SU-DHL-6 (cell line): Measurements from ENCODE around the gene UPP1.

Source experiments
- H2AFZ ChIP-seq: fragments of 200-600 bp; sonication (generic); 2 replicates; pipeline ENCODE4 v1.6.1; 2014; ENCODE audit warnings: low read depth, mild to moderate bottlenecking, moderate library complexity, mixed read lengths, antibody characterized with exemption, low read length; ENCODE audit not compliant: severe bottlenecking
- H3F3A ChIP-seq: fragments of 200-600 bp; shearing (Covaris generic); 2 replicates; pipeline ENCODE4 v1.6.0; 2016; ENCODE audit warnings: antibody characterized with exemption, mild to moderate bottlenecking; ENCODE audit not compliant: insufficient read depth
- H3K27ac ChIP-seq: fragments of 200-600 bp; sonication (generic); 2 replicates; pipeline ENCODE4 v1.5.1; 2016; ENCODE audit warnings: low read depth, mild to moderate bottlenecking, low read length, moderate library complexity, mixed read lengths
- H3K27me3 ChIP-seq: fragments of 200-600 bp; sonication (generic), shearing (Covaris generic); 2 replicates; pipeline ENCODE4 v1.6.0; 2014; ENCODE audit warnings: mild to moderate bottlenecking, low read length
- H3K36me3 ChIP-seq: fragments of 200-600 bp; sonication (generic); 2 replicates; pipeline ENCODE4 v1.6.1; 2014; ENCODE audit warnings: mild to moderate bottlenecking, low read length, mixed read lengths
- H3K4me2 ChIP-seq: fragments of 300-600, 200-600 bp; shearing (Covaris generic), sonication (generic); 2 replicates; pipeline ENCODE4 v1.6.0; 2014; ENCODE audit warnings: low read length, low read depth, mild to moderate bottlenecking; ENCODE audit not compliant: poor library complexity, severe bottlenecking
- H3K4me3 ChIP-seq: fragments of 200-600 bp; sonication (generic); 2 replicates; pipeline ENCODE4 v1.5.1; 2014; ENCODE audit warnings: antibody characterized with exemption, low read length, mild to moderate bottlenecking, mixed read lengths; ENCODE audit not compliant: insufficient read depth, poor library complexity, severe bottlenecking
- H3K79me2 ChIP-seq: fragments of 200-600 bp; sonication (generic); 2 replicates; pipeline ENCODE4 v1.6.1; 2014; ENCODE audit warnings: mild to moderate bottlenecking, low read length, moderate library complexity; ENCODE audit not compliant: insufficient read depth
- H3K9ac ChIP-seq: fragments of 200-600 bp; sonication (generic); 2 replicates; pipeline ENCODE4 v1.7.0; 2014; ENCODE audit warnings: mild to moderate bottlenecking, low read length
- H3K9me2 ChIP-seq: fragments of 200-600 bp; sonication (generic); replicated peaks from 2 replicates; pipeline ENCODE4 v1.6.1; 2014; ENCODE audit warnings: low read length; ENCODE audit not compliant: insufficient read depth
- H3K9me3 ChIP-seq: fragments of 200-600 bp; sonication (generic); 2 replicates; pipeline ENCODE4 v1.6.1; 2014; ENCODE audit warnings: low read length, mixed read lengths; ENCODE audit not compliant: insufficient read depth
- H4K20me1 ChIP-seq: fragments of 200-600 bp; sonication (generic); 2 replicates; pipeline ENCODE4 v1.6.1; 2014; ENCODE audit warnings: low read depth, mild to moderate bottlenecking, antibody characterized with exemption, low read length, moderate library complexity, mixed read lengths
- EZH2phosphoT487 ChIP-seq: fragments of 200-600 bp; sonication (generic), shearing (Covaris generic); conservative IDR thresholded peaks from 2 replicates; pipeline ENCODE4 v1.6.1; 2018; ENCODE audit warnings: mild to moderate bottlenecking, antibody characterized with exemption, low read length, moderate library complexity, mixed read lengths
- TF ChIP-seq, protein P1 (sequence below): fragments of 200-600 bp; sonication (generic); IDR thresholded peaks from one replicate; pipeline ENCODE4 v1.5.1; 2017; ENCODE audit warnings: antibody characterized with exemption, mild to moderate bottlenecking, low read length, moderate library complexity; ENCODE audit not compliant: insufficient read depth, poor library complexity, severe bottlenecking

Gene UPP1

DNA sequence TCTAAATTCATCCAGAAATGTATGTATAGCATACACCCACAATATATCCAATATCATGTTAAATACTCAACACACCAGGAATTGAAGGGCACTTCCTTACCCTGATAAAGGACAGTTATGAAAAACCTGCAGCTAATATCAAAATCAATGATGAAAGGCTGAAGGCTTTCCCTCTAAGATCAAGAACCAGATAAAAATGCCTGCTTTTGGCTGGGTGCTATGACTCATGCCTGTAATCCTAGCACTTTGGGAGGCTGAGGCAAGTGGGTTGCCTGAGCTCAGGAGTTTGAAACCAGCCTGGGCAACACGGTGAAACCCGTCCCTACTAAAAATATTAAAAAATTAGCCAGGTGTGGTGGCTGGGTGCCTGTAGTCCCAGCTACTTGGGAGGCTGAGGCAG, 21.6 kb upstream of the UPP1 start:
- H4K20me1 ChIP-seq: no peaks in the 10 kb centered on the region
- no peaks in the 10 kb centered on the region for H3K79me2 ChIP-seq
- H3K4me2 ChIP-seq: no peak overlapping the region
- H3K9me3 ChIP-seq: no peaks in the 10 kb centered on the region
- no peaks in the 10 kb centered on the region for H3K36me3 ChIP-seq
- no peak overlapping the region for H3K9ac ChIP-seq
- H3F3A ChIP-seq: no peaks in the 10 kb centered on the region
- H3K27me3 ChIP-seq: no peaks in the 10 kb centered on the region
- no peak overlapping the region for H2AFZ ChIP-seq
- no peaks in the 10 kb centered on the region for H3K9me2 ChIP-seq
- TF ChIP-seq, protein P1, sequence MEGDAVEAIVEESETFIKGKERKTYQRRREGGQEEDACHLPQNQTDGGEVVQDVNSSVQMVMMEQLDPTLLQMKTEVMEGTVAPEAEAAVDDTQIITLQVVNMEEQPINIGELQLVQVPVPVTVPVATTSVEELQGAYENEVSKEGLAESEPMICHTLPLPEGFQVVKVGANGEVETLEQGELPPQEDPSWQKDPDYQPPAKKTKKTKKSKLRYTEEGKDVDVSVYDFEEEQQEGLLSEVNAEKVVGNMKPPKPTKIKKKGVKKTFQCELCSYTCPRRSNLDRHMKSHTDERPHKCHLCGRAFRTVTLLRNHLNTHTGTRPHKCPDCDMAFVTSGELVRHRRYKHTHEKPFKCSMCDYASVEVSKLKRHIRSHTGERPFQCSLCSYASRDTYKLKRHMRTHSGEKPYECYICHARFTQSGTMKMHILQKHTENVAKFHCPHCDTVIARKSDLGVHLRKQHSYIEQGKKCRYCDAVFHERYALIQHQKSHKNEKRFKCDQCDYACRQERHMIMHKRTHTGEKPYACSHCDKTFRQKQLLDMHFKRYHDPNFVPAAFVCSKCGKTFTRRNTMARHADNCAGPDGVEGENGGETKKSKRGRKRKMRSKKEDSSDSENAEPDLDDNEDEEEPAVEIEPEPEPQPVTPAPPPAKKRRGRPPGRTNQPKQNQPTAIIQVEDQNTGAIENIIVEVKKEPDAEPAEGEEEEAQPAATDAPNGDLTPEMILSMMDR: no peak
- TF ChIP-seq EZH2phosphoT487: no peak
- H3K4me3 ChIP-seq: no peak overlapping the region
- no peak overlapping the region for H3K27ac ChIP-seq

DNA sequence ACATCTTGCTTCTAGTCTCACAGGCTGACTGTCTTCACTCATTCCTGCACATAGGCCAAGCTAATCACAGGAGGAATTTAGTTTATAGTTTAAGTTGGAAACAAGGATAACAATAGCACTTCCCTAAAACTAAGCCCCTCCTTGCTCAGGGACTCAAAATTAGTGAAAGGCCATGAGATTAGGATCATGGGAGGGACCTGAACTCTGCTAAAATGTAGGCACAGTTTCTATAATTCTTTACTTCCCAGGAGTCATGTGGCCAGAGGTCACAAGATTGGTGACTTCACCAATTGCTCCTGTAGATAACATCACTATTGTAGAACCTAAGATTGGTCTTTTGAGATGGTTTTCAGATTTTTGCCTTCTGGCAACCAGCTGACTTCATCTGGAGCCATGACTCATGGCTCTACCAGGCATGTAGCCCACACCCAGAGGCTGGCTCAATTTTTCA, 14.8 kb upstream of the UPP1 start:
- Histone ChIP-seq H3F3A (no peaks in the 10 kb centered on the region), H2AFZ (no peak overlapping the region), H3K4me3 (no peak overlapping the region), H3K9ac (no peak overlapping the region), H3K9me3 (no peaks in the 10 kb centered on the region), H3K36me3 (no peaks in the 10 kb centered on the region), H4K20me1 (no peaks in the 10 kb centered on the region), H3K79me2 (no peaks in the 10 kb centered on the region), H3K4me2 (no peak overlapping the region), H3K27me3 (no peaks in the 10 kb centered on the region), H3K9me2 (no peaks in the 10 kb centered on the region), H3K27ac (no peak overlapping the region)
- TF ChIP-seq, protein P1: no peak
- TF ChIP-seq EZH2phosphoT487: no peak

DNA sequence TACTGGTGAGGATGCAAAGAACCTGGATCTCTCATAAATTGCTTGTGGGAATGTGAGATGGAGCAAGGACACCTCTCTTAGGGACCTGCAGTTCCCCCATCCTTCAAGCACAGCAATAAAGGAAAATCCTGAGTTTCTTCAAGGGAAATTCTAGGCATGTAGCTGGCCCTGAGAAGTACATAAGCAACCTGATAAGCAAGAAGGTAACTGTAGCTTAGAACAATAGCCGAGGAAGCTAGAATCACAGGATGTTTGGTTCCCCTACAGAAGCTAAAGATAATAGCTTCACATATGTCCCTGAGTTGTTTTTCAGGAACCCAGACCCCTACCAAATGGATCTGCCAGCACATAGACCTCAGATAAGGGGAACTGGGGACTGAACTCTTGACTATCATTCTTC, 11.6 kb upstream of the UPP1 start:
- Histone ChIP-seq H4K20me1 (no peaks in the 10 kb centered on the region), H3K4me3 (no peak overlapping the region), H3K9ac (no peak overlapping the region), H3K4me2 (no peak overlapping the region), H3K9me3 (no peaks in the 10 kb centered on the region), H3F3A (no peaks in the 10 kb centered on the region), H3K36me3 (no peaks in the 10 kb centered on the region), H3K79me2 (no peaks in the 10 kb centered on the region), H3K9me2 (no peaks in the 10 kb centered on the region), H3K27me3 (no peaks in the 10 kb centered on the region), H2AFZ (no peak overlapping the region), H3K27ac (no peak overlapping the region)
- TF ChIP-seq EZH2phosphoT487: no peak
- TF ChIP-seq, protein P1: no peak
